ENCODE results near the gene RUNX3.

The RUNX3 gene

GRCh38 chr1:24970926-24971875 is 41.1 kb upstream of the RUNX3 start:
- TF ChIP-seq CTCF (IDR thresholded peaks at IDR 0.05; ENCODE audit: borderline replicate concordance, insufficient read depth, low read depth, low read length), result no peak
- H3K4me3 ChIP-seq (ENCODE audit: low read depth, low read length), result no peak overlapping the region

GRCh38 chr1:24970399-24970753 is 40.3 kb upstream of the RUNX3 start:
- no peak overlapping the region for H3K4me3 ChIP-seq (ENCODE audit: low read depth, low read length)
- no peak for TF ChIP-seq CTCF (IDR thresholded peaks at IDR 0.05; ENCODE audit: borderline replicate concordance, insufficient read depth, low read depth, low read length)

GRCh38 chr1:24969596-24970398 is 39.7 kb upstream of the RUNX3 start:
- TF ChIP-seq CTCF (IDR thresholded peaks at IDR 0.05; ENCODE audit: borderline replicate concordance, insufficient read depth, low read depth, low read length), result no peak; the same call in 1 of the 2 replicates
- H3K4me3 ChIP-seq (ENCODE audit: low read depth, low read length), result no peak overlapping the region

- no peak overlapping the region for H3K4me3 ChIP-seq (ENCODE audit: low read depth, low read length)
- no peak for TF ChIP-seq CTCF (IDR thresholded peaks at IDR 0.05; ENCODE audit: borderline replicate concordance, insufficient read depth, low read depth, low read length)
Measured at GRCh38 chr1:24968941-24969585, 39.0 kb upstream of the RUNX3 start.

GRCh38 chr1:24967962-24968361 is 37.9 kb upstream of the RUNX3 start:
- TF ChIP-seq CTCF (IDR thresholded peaks at IDR 0.05; ENCODE audit: borderline replicate concordance, insufficient read depth, low read depth, low read length), result no peak
- H3K4me3 ChIP-seq (ENCODE audit: low read depth, low read length), result no peak overlapping the region

- no peak overlapping the region for H3K4me3 ChIP-seq (ENCODE audit: low read depth, low read length)
Measured at GRCh38 chr1:24967555-24967954, 37.5 kb upstream of the RUNX3 start.

More at GRCh38 chr1:24967555-24967954, 37.5 kb upstream of the RUNX3 start:
- TF ChIP-seq CTCF (IDR thresholded peaks at IDR 0.05; ENCODE audit: borderline replicate concordance, insufficient read depth, low read depth, low read length), result no peak
